NCI-H2107 (cell line): Measurements from ENCODE around the gene VAV2.

Source experiments
- DNase-seq: peaks from one replicate; lab custom pipeline; 2025; lab: John Stamatoyannopoulos, UW

VAV2 gene

GRCh38 chr9:133782157-133783130, 209.7 kb downstream of the VAV2 start:
- no peak for DNase-seq

GRCh38 chr9:133781828-133782135, 210.3 kb downstream of the VAV2 start:
- DNase-seq, result no peak

GRCh38 chr9:133780962-133781827, 210.9 kb downstream of the VAV2 start:
- no peak for DNase-seq

- no peak for DNase-seq
These were observed 211.6 kb downstream of the VAV2 start for GRCh38 chr9:133780404-133780945.

GRCh38 chr9:133779516-133780403, 212.4 kb downstream of the VAV2 start:
- DNase-seq, result no peak

- no peak for DNase-seq
These were observed 213.0 kb downstream of the VAV2 start for GRCh38 chr9:133779081-133779480.

- no peak for DNase-seq
These were observed 213.6 kb downstream of the VAV2 start for GRCh38 chr9:133778336-133779013.

- no peak for DNase-seq
These were observed 214.3 kb downstream of the VAV2 start for GRCh38 chr9:133777871-133778270.

- no peak for DNase-seq
These were observed 214.9 kb downstream of the VAV2 start for GRCh38 chr9:133777068-133777791.

GRCh38 chr9:133775951-133776905, 215.9 kb downstream of the VAV2 start:
- no peak for DNase-seq

- DNase-seq, result no peak
These were observed 216.8 kb downstream of the VAV2 start for GRCh38 chr9:133775291-133775690.

GRCh38 chr9:133774799-133775198, 217.3 kb downstream of the VAV2 start:
- no peak for DNase-seq

GRCh38 chr9:133773889-133774655, 218.1 kb downstream of the VAV2 start:
- DNase-seq, result no peak

- DNase-seq, result no peak
These were observed 219.5 kb downstream of the VAV2 start for GRCh38 chr9:133772581-133772980.

GRCh38 chr9:133771486-133772482, 220.3 kb downstream of the VAV2 start:
- DNase-seq, result no peak

- no peak for DNase-seq
These were observed 221.9 kb downstream of the VAV2 start for GRCh38 chr9:133770076-133770777.
